SK-N-SH (cell line): ENCODE results near the gene PPARD.
"Not testable (repeated sequence)": the region's sequence is repeated elsewhere in the genome, so short reads cannot be mapped to it uniquely, and the experiment has no call there.

Source experiments
- CTCF ChIP-seq: fragments of 200-600 bp; sonication (generic); IDR thresholded peaks from 2 replicates; pipeline ENCODE4 v1.6.1; 2017; ENCODE audit warnings: antibody characterized with exemption, mild to moderate bottlenecking, moderate library complexity
- EP300 ChIP-seq, 2 experiments: IDR thresholded peaks; 2 replicates each; pipeline versions ENCODE4 v1.4.0 to v1.6.1; 2012; ENCODE audit warnings: borderline replicate concordance in 1 of 2, low read depth in 1 of 2, low read length in 1 of 2
- FOXM1 ChIP-seq: IDR thresholded peaks from 2 replicates; pipeline ENCODE4 v1.4.0; 2012; ENCODE audit warnings: low read depth, mild to moderate bottlenecking
- MAX ChIP-seq: IDR thresholded peaks from 2 replicates; pipeline ENCODE4 v1.4.0; 2012; ENCODE audit warnings: low read depth
- NRF1 ChIP-seq: IDR thresholded peaks from 2 replicates; pipeline ENCODE4 v1.6.1; 2012; ENCODE audit warnings: low read depth, mild to moderate bottlenecking, low read length
- PBX3 ChIP-seq: IDR thresholded peaks from 2 replicates; pipeline ENCODE4; 2012
- POLR2AphosphoS5 ChIP-seq: IDR thresholded peaks from 2 replicates; pipeline ENCODE4 v1.6.1; 2012; ENCODE audit warnings: low read depth, low read length
- RFX5 ChIP-seq: IDR thresholded peaks from 2 replicates; pipeline ENCODE4 v1.6.1; 2012; ENCODE audit warnings: mild to moderate bottlenecking, improper control_type of control experiment, low read length
- SMC3 ChIP-seq: IDR thresholded peaks from 2 replicates; pipeline ENCODE4 v1.6.1; 2012; ENCODE audit warnings: low read depth, low read length, improper control_type of control experiment
- TAF1 ChIP-seq: IDR thresholded peaks from 2 replicates; pipeline ENCODE4 v1.6.1; 2012; ENCODE audit warnings: low read depth, mild to moderate bottlenecking, low read length, moderate library complexity, borderline replicate concordance
- YY1 ChIP-seq: IDR thresholded peaks from 2 replicates; pipeline ENCODE4 v1.4.0; 2012; ENCODE audit warnings: low read depth, mild to moderate bottlenecking

- TF ChIP-seq CTCF; EP300 (IDR thresholded peaks at IDR 0.05; ENCODE audit: borderline replicate concordance in 1 of 2, low read depth in 1 of 2, low read length in 1 of 2); YY1; MAX; RFX5; FOXM1; TAF1; NRF1; POLR2AphosphoS5; SMC3; PBX3: not testable (repeated sequence)
Observed at GRCh38 chr6:35389386-35389785, 47.0 kb downstream of the PPARD start.
